Measurements from ENCODE around the gene PCDHGA1.
"Not testable (repeated sequence)": the region's sequence is repeated elsewhere in the genome, so short reads cannot be mapped to it uniquely, and the experiment has no call there.

Gene PCDHGA1

DNA sequence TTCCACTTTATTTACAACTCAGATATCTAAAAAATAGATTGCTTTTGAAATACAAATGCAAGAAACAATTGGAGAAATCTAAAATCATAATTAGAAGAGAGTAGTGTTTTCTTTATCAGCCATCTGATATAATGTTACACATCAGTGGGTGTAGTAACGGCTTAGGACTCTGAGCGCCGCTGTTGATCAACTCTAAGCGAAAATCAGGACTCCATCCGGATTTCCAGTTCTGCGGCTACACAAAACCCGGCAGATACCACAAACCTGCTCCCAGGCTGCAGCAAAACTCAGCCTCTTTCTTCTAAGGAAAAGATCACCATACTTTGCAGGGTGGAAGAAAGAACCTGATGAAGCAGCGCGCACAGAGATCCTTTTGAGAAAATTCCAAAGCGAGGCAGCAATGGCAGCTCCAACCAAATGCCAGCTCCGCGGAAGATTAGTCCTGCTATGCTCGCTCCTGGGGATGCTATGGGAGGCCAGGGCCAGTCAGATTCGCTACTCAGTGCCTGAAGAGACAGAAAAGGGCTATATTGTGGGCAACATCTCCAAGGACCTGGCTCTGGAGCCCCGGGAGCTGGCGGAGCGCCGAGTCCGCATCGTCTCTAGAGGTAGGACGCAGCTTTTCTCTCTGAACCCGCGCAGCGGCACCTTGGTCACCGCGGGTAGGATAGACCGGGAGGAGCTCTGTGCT, 72.4 kb downstream of the PCDHGA1 start, which contains the start of gene PCDHGA9:
PCDHGA9 (plus strand) TSS at position 226 of the 691 bp plus-strand sequence; CDS start at position 401, 175 bp downstream.
- in situ Hi-C loops (cut with MboI; ENCODE audit: low sequenced_read_pairs, unreplicated experiment) = no loop called here
- TF ChIP-seq, protein P1, sequence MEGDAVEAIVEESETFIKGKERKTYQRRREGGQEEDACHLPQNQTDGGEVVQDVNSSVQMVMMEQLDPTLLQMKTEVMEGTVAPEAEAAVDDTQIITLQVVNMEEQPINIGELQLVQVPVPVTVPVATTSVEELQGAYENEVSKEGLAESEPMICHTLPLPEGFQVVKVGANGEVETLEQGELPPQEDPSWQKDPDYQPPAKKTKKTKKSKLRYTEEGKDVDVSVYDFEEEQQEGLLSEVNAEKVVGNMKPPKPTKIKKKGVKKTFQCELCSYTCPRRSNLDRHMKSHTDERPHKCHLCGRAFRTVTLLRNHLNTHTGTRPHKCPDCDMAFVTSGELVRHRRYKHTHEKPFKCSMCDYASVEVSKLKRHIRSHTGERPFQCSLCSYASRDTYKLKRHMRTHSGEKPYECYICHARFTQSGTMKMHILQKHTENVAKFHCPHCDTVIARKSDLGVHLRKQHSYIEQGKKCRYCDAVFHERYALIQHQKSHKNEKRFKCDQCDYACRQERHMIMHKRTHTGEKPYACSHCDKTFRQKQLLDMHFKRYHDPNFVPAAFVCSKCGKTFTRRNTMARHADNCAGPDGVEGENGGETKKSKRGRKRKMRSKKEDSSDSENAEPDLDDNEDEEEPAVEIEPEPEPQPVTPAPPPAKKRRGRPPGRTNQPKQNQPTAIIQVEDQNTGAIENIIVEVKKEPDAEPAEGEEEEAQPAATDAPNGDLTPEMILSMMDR (IDR thresholded peaks at IDR 0.05; ENCODE audit: borderline replicate concordance, control extremely low read depth, extremely low read depth, insufficient read depth, missing control alignments) = peak; percentile 12
- DNase-seq (ENCODE audit: low spot score) = no peak

DNA sequence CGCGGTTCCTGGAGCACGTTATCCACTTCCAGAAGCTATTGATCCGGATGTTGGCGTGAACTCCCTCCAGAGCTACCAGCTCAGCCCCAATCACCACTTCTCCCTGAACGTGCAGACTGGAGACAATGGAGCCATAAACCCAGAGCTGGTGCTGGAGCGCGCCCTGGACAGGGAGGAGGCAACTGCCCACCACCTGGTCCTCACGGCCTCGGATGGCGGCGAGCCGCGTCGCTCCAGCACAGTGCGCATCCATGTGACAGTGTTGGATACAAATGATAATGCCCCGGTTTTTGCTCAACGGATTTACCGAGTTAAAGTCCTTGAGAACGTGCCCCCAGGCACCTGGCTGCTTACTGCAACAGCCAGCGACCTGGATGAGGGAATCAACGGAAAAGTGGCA, 73.1 kb downstream of the PCDHGA1 start:
- in situ Hi-C loops (cut with MboI; ENCODE audit: low sequenced_read_pairs, unreplicated experiment) = no loop called here
- TF ChIP-seq, protein P1 (IDR thresholded peaks at IDR 0.05; ENCODE audit: borderline replicate concordance, control extremely low read depth, extremely low read depth, insufficient read depth, missing control alignments) = no peak
- no peak for DNase-seq (ENCODE audit: low spot score)

DNA sequence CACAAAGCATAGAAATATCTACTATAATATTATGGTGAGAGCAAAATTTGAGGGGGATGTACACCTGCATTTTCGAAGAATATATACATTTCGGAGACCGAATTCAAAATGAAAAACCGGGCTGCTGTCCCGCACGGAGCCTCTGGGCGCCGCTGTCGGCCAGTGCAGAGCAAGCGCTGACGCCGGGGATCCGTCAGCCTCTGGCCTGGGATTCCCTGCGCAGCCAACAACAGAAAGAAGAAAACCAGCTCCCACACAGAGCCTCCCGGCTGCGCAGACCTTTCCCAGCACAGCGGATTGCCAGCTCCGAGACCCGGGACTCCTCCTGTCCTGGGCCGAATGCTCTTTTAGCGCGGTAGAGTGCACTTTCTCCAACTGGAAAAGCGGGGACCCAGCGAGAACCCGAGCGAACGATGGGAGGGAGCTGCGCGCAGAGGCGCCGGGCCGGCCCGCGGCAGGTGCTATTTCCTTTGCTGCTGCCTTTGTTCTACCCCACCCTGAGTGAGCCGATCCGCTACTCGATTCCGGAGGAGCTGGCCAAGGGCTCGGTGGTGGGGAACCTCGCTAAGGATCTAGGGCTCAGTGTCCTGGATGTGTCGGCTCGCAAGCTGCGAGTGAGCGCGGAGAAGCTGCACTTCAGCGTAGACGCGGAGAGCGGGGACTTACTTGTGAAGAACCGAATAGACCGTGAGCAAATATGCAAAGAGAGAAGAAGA, 77.6 kb downstream of the PCDHGA1 start, which contains the start of gene PCDHGB6:
PCDHGB6 (plus strand) TSS at position 232 of the 716 bp plus-strand sequence; CDS start at position 414, 182 bp downstream.
- TF ChIP-seq, protein P1 (IDR thresholded peaks at IDR 0.05; ENCODE audit: borderline replicate concordance, control extremely low read depth, extremely low read depth, insufficient read depth, missing control alignments) = peak; percentile 48
- peak; percentile 62 for DNase-seq (ENCODE audit: low spot score)
- in situ Hi-C loops (cut with MboI; ENCODE audit: low sequenced_read_pairs, unreplicated experiment) = not testable (repeated sequence)

DNA sequence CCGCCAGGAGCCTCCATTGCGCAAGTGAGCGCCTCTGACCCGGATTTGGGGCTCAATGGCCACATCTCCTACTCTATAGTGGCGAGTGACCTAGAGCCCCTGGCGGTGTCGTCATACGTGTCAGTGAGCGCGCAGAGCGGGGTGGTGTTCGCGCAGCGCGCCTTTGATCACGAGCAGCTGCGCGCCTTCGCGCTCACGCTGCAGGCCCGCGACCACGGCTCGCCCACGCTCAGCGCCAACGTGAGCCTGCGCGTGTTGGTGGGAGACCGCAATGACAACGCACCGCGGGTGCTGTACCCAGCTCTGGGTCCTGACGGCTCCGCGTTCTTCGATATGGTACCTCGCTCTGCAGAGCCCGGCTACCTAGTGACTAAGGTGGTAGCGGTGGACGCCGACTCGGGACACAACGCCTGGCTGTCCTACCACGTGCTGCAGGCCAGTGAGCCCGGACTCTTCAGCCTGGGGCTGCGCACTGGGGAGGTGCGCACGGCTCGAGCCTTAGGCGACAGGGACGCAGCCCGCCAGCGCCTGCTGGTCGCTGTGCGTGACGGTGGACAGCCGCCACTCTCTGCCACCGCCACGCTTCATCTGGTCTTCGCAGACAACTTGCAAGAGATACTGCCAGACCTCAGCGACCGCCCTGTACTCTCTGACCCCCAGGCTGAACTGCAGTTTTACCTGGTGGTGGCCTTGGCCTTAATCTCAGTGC, 79.4 kb downstream of the PCDHGA1 start:
- DNase-seq (ENCODE audit: low spot score) = no peak
- TF ChIP-seq, protein P1 (IDR thresholded peaks at IDR 0.05; ENCODE audit: borderline replicate concordance, control extremely low read depth, extremely low read depth, insufficient read depth, missing control alignments) = no peak
- in situ Hi-C loops (cut with MboI; ENCODE audit: low sequenced_read_pairs, unreplicated experiment) = no loop called here

DNA sequence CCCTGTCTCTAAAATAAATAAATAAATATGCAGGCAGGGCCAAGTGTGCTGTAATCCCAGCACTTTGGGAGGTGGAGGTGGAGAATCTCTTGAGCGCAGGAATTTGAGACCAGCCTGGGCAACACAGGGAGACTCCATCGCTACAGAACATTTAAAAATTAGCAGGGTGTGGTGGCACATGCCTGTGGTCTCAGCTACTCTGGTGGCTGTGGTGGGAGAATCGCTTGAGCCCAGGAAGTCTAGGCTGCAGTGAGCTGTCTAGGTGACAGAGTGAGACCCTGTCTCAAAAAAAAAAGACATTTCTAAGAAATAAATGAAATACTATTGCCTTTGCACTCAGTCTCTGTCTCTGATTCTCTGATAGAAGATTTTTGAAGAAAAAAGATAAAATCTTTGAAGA, 81.3 kb downstream of the PCDHGA1 start:
- TF ChIP-seq, protein P1 (IDR thresholded peaks at IDR 0.05; ENCODE audit: borderline replicate concordance, control extremely low read depth, extremely low read depth, insufficient read depth, missing control alignments) = no peak
- no peak for DNase-seq (ENCODE audit: low spot score)
- in situ Hi-C loops (cut with MboI; ENCODE audit: low sequenced_read_pairs, unreplicated experiment) = no loop called here

DNA sequence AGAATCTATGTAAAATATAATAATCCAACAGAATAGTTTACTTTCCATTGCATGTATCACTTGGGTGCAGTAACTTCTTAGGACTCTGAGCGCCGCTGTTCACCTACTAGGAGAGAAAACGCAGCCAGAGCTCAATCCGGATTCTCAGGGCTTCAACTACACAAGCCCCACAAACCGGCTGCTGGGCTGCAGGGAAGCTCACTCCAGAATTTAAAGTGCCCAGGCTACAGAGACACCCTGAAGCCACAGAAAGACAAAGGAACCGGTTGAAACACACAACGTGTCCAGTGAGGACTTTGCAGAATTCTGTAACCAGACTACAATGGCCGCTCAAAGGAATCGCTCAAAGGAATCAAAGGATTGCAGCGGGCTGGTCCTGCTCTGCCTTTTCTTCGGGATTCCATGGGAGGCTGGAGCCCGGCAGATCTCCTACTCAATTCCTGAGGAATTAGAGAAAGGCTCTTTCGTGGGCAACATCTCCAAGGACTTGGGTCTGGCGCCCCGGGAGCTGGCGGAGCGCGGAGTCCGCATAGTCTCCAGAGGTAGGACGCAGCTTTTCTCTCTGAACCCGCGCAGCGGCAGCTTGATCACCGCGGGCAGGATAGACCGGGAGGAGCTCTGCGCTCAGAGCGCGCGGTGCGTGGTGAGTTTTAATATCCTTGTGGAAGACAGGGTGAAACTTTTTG, 82.7 kb downstream of the PCDHGA1 start, which contains the start of gene PCDHGA10:
PCDHGA10 (plus strand) TSS at position 134 of the 686 bp plus-strand sequence; CDS start at position 323, 189 bp downstream.
- TF ChIP-seq, protein P1 (IDR thresholded peaks at IDR 0.05; ENCODE audit: borderline replicate concordance, control extremely low read depth, extremely low read depth, insufficient read depth, missing control alignments) = peak; percentile 55
- peak; percentile 82 for DNase-seq (ENCODE audit: low spot score)
- in situ Hi-C loops (cut with MboI; ENCODE audit: low sequenced_read_pairs, unreplicated experiment) = no loop called here

Measured in GM13976 (cell line).